ENCODE data around the gene COCH. TPM values are rescaled to one million over a fixed set of nuclear protein-coding genes. Genes with fewer than 3 reads are reported as not detected.

COCH gene
- total RNA-seq, 1 experiment from 2014 or later, result 9.4 TPM

- TF ChIP-seq ZBTB43 (CRISPR knock-in tag; IDR thresholded peaks at IDR 0.05) (no peak), AR (CRISPR knock-in tag; IDR thresholded peaks at IDR 0.05) (no peak), IRF1 (CRISPR knock-in tag; IDR thresholded peaks at IDR 0.05) (no peak), ATF2 (CRISPR knock-in tag; IDR thresholded peaks at IDR 0.05; ENCODE audit: borderline replicate concordance, low read depth) (no peak), TEAD4 (CRISPR knock-in tag; IDR thresholded peaks at IDR 0.05) (no peak), ZBTB21 (CRISPR knock-in tag; IDR thresholded peaks at IDR 0.05; ENCODE audit: borderline replicate concordance) (no peak)
These were observed 40.0 kb upstream of the COCH start (continued) for GRCh38 chr14:30834353-30834752.

GRCh38 chr14:30838351-30838750 is 36.0 kb upstream of the COCH start:
- no peak for ATAC-seq
- DNase-seq (ENCODE audit: low spot score), result no peak
- peaks cover 7% of the 10 kb centered on the region; the same call in 1 of the 2 replicates for H3K27me3 Mint-ChIP-seq (ENCODE audit: low read depth)
- POLR2A ChIA-PET, result no interaction called here
- peaks cover 16% of the 10 kb centered on the region for H3K36me3 Mint-ChIP-seq
- no peak overlapping the region for H3K4me3 Mint-ChIP-seq
- no peak for TF ChIP-seq ATF2 (CRISPR knock-in tag; IDR thresholded peaks at IDR 0.05; ENCODE audit: borderline replicate concordance, low read depth)
- no peak for TF ChIP-seq SMAD3 (CRISPR knock-in tag; IDR thresholded peaks at IDR 0.05; ENCODE audit: borderline replicate concordance)
- no peak for TF ChIP-seq TCF7 (CRISPR knock-in tag; IDR thresholded peaks at IDR 0.05; ENCODE audit: low read depth)
- no peak overlapping the region for H3K27ac Mint-ChIP-seq
- H3K4me1 Mint-ChIP-seq, result no peaks in the 10 kb centered on the region
- CTCF ChIA-PET, result no interaction called here
- H3K9me3 Mint-ChIP-seq, result peaks cover 24% of the 10 kb centered on the region

GRCh38 chr14:30840086-30840779 is 34.1 kb upstream of the COCH start:
- ChIA-PET POLR2A (no interaction called here), CTCF (no interaction called here)
- H3K9me3 Mint-ChIP-seq, result peaks cover 10% of the 10 kb centered on the region
- H3K36me3 Mint-ChIP-seq, result no peaks in the 10 kb centered on the region
- no peak for DNase-seq (ENCODE audit: low spot score)
- H3K27me3 Mint-ChIP-seq (ENCODE audit: low read depth), result no peaks in the 10 kb centered on the region; the same call in 1 of the 2 replicates
- no peaks in the 10 kb centered on the region for H3K4me1 Mint-ChIP-seq
- no peak for ATAC-seq
- no peak overlapping the region for H3K4me3 Mint-ChIP-seq
- H3K27ac Mint-ChIP-seq, result no peak overlapping the region
- TF ChIP-seq AR (CRISPR knock-in tag; IDR thresholded peaks at IDR 0.05), result no peak
- TF ChIP-seq ZNF671 (CRISPR knock-in tag; IDR thresholded peaks at IDR 0.05), result no peak
- TF ChIP-seq CREM (CRISPR knock-in tag; IDR thresholded peaks at IDR 0.05), result no peak
- TF ChIP-seq TP53 (CRISPR knock-in tag; IDR thresholded peaks at IDR 0.05), result no peak
- TF ChIP-seq KAT7 (CRISPR knock-in tag; IDR thresholded peaks at IDR 0.05; ENCODE audit: borderline replicate concordance), result no peak
- TF ChIP-seq TEAD1 (CRISPR knock-in tag; IDR thresholded peaks at IDR 0.05), result no peak
- no peak for TF ChIP-seq SP1 (CRISPR knock-in tag; conservative IDR thresholded peaks at IDR 0.05)
- TF ChIP-seq ZNF138 (CRISPR knock-in tag; conservative IDR thresholded peaks at IDR 0.05), result no peak
- no peak for TF ChIP-seq FOXJ3 (CRISPR knock-in tag; IDR thresholded peaks at IDR 0.05; ENCODE audit: borderline replicate concordance)
- TF ChIP-seq RORB (CRISPR knock-in tag; IDR thresholded peaks at IDR 0.05), result no peak
- no peak for TF ChIP-seq ETV6 (CRISPR knock-in tag; IDR thresholded peaks at IDR 0.05)
- no peak for TF ChIP-seq ZNF281 (CRISPR knock-in tag; IDR thresholded peaks at IDR 0.05)

Measured in WTC11 (cell line).